Medulla oblongata (tissue), 1 donor: ENCODE data around the gene ANKRD11.
"Not testable (repeated sequence)": the region's sequence is repeated elsewhere in the genome, so short reads cannot be mapped to it uniquely, and the experiment has no call there.

Experiments used
- DNase-seq: peaks from one replicate; pipeline ENCODE4 v3.0.0-alpha.2; 2015; ENCODE audit errors: extremely low spot score

The ANKRD11 gene

GRCh38 chr16:89299357-89300111 is 190.8 kb downstream of the ANKRD11 start:
- DNase-seq: not testable (repeated sequence)

- no peak for DNase-seq
Observed at GRCh38 chr16:89298623-89299225, 191.6 kb downstream of the ANKRD11 start.

- DNase-seq: no peak
Observed at GRCh38 chr16:89297910-89298545, 192.3 kb downstream of the ANKRD11 start.

GRCh38 chr16:89297156-89297874 is 193.0 kb downstream of the ANKRD11 start:
- DNase-seq: no peak

- DNase-seq: no peak
Observed at GRCh38 chr16:89295915-89296314, 194.4 kb downstream of the ANKRD11 start.

- no peak for DNase-seq
Observed at GRCh38 chr16:89295071-89295900, 195.1 kb downstream of the ANKRD11 start.

- no peak for DNase-seq
Observed at GRCh38 chr16:89294486-89294885, 195.9 kb downstream of the ANKRD11 start.

- DNase-seq: no peak
Observed at GRCh38 chr16:89293276-89294143, 196.9 kb downstream of the ANKRD11 start.

GRCh38 chr16:89292443-89293078 is 197.8 kb downstream of the ANKRD11 start:
- no peak for DNase-seq

- no peak for DNase-seq
Observed at GRCh38 chr16:89291776-89292175, 198.6 kb downstream of the ANKRD11 start.

GRCh38 chr16:89291363-89291762 is 199.0 kb downstream of the ANKRD11 start:
- no peak for DNase-seq

GRCh38 chr16:89290887-89291286 is 199.5 kb downstream of the ANKRD11 start:
- DNase-seq: no peak

- DNase-seq: no peak
Observed at GRCh38 chr16:89290472-89290871, 199.9 kb downstream of the ANKRD11 start.

GRCh38 chr16:89289428-89290395 is 200.6 kb downstream of the ANKRD11 start:
- DNase-seq: peak; percentile 78

GRCh38 chr16:89288966-89289365 is 201.4 kb downstream of the ANKRD11 start:
- DNase-seq: no peak

- no peak for DNase-seq
Observed at GRCh38 chr16:89288577-89288844, 201.8 kb downstream of the ANKRD11 start.

GRCh38 chr16:89287777-89288576 is 202.4 kb downstream of the ANKRD11 start:
- DNase-seq: no peak

GRCh38 chr16:89286096-89286495 is 204.3 kb downstream of the ANKRD11 start:
- DNase-seq: no peak
